ENCODE results near the gene SIMC1. TPM values are rescaled to one million over a fixed set of nuclear protein-coding genes. Genes with fewer than 3 reads are reported as not detected.

SIMC1 gene
- polyA plus RNA-seq, 2 of the 4 experiments (the other 2 are of a cell fraction) = 9.2 to 9.5 TPM

DNA sequence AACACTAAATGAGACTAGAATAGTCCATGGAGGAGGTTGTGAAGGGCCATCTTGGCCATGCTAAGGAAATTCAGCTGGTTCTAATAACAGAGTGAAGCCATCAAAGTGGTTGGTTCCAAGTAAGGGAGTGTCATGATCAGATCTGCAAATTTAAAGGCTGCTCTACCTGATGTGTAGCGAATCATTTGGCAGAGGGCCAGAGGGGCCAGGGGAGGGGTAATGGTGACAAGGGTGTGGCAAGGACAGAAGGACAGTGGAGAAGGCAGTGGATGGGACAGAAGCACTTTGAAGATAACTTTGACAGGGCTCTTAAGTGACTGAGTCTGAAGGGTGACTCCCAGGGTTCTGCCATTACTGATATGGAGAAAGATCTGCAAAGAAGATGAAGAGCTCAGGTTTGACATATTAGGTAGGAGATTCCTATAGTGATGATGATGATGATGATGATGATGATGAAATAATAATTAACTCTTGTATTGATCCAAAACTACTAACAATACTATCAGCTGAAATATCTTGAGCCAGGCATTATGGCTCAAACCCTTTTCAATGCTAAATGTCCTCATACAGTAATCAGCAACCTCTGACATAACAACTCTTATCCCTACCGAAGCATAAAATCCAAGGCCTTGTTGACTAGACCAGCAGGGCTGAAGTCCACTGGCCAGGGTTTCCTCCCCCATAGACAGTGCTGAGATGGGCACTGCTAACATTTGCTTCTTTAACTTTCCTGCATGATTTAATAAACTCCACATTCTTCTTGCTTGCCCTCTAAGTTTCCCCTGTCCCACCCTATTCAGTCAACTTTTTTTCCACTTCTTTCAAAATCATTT is 103.3 kb downstream of the SIMC1 start:
- ChIA-PET POLR2A (no interaction called here), CTCF (no interaction called here)
- no peaks in the 10 kb centered on the region for H3K9me3 ChIP-seq
- no peak overlapping the region for H3K4me2 ChIP-seq
- ATAC-seq (no peak), FAIRE-seq (no peak), DNase-seq (ENCODE audit: low read depth in 1 of 2, low spot score in 1 of 2) (no peak)
- TF ChIP-seq RAD21 (conservative IDR thresholded peaks at IDR 0.05 in 1 of 2, IDR thresholded peaks at IDR 0.05 in 1 of 2) (no peak), ZSCAN20 (CRISPR knock-in tag; IDR thresholded peaks at IDR 0.05) (no peak)
- H3K27ac ChIP-seq = no peak overlapping the region
- WGBS (ENCODE audit: missing lambda C conversion rate) = 92% methylated on average over 2 of the region's 2 CpGs
- H3K4me1 ChIP-seq = no peaks in the 10 kb centered on the region
- H3K4me3 ChIP-seq = no peak overlapping the region

DNA sequence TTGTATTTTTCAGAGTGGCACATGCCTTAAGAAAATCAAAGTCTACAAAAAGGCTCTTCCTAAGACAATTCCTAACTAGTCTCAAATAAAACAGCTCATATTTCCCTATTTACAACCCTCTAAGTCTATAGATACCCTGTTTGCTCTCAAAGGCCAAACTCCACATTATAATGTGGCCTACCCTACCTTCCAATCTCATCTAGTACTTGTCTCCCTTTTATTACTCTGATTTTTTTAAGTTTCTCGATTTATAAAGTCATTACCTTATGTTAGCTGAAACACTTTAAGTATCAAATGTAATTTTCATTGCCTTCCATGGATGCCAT is 103.9 kb downstream of the SIMC1 start:
- DNase-seq (ENCODE audit: low read depth in 1 of 2, low spot score in 1 of 2) (no peak), FAIRE-seq (no peak), ATAC-seq (no peak)
- ChIA-PET POLR2A (no interaction called here), CTCF (no interaction called here)
- 55% methylated on average over 1 of the region's 1 CpG for WGBS (ENCODE audit: missing lambda C conversion rate)
- TF ChIP-seq, protein P1, sequence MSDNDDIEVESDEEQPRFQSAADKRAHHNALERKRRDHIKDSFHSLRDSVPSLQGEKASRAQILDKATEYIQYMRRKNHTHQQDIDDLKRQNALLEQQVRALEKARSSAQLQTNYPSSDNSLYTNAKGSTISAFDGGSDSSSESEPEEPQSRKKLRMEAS (IDR thresholded peaks at IDR 0.05) = no peak
- no peak for TF ChIP-seq NPAS2 (CRISPR knock-in tag; IDR thresholded peaks at IDR 0.05; ENCODE audit: borderline replicate concordance)
- no peak for TF ChIP-seq NFE2L2 (conservative IDR thresholded peaks at IDR 0.05; ENCODE audit: low read length)
- TF ChIP-seq HEYL (CRISPR knock-in tag; IDR thresholded peaks at IDR 0.05) = no peak
- TF ChIP-seq, protein P2, sequence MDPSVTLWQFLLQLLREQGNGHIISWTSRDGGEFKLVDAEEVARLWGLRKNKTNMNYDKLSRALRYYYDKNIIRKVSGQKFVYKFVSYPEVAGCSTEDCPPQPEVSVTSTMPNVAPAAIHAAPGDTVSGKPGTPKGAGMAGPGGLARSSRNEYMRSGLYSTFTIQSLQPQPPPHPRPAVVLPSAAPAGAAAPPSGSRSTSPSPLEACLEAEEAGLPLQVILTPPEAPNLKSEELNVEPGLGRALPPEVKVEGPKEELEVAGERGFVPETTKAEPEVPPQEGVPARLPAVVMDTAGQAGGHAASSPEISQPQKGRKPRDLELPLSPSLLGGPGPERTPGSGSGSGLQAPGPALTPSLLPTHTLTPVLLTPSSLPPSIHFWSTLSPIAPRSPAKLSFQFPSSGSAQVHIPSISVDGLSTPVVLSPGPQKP (IDR thresholded peaks at IDR 0.05; ENCODE audit: low read depth, low read length) = no peak
- TF ChIP-seq RNF2 (IDR thresholded peaks at IDR 0.05; ENCODE audit: borderline replicate concordance, low read depth) = no peak
- TF ChIP-seq CEBPB (IDR thresholded peaks at IDR 0.05) = no peak
- TF ChIP-seq, protein P3, sequence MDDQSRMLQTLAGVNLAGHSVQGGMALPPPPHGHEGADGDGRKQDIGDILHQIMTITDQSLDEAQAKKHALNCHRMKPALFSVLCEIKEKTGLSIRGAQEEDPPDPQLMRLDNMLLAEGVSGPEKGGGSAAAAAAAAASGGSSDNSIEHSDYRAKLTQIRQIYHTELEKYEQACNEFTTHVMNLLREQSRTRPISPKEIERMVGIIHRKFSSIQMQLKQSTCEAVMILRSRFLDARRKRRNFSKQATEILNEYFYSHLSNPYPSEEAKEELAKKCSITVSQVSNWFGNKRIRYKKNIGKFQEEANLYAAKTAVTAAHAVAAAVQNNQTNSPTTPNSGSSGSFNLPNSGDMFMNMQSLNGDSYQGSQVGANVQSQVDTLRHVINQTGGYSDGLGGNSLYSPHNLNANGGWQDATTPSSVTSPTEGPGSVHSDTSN (IDR thresholded peaks at IDR 0.05) = no peak
- TF ChIP-seq EHF (CRISPR knock-in tag; IDR thresholded peaks at IDR 0.05) = no peak
- TF ChIP-seq GATA3 (IDR thresholded peaks at IDR 0.05; ENCODE audit: borderline replicate concordance) = no peak
- TF ChIP-seq MAFK (IDR thresholded peaks at IDR 0.05; ENCODE audit: partially characterized antibody) = no peak
- no peak overlapping the region for H3K4me2 ChIP-seq
- H3K4me1 ChIP-seq = no peaks in the 10 kb centered on the region
- no peak overlapping the region for H3K4me3 ChIP-seq
- no peak overlapping the region for H3K27ac ChIP-seq
- no peaks in the 10 kb centered on the region for H3K9me3 ChIP-seq

DNA sequence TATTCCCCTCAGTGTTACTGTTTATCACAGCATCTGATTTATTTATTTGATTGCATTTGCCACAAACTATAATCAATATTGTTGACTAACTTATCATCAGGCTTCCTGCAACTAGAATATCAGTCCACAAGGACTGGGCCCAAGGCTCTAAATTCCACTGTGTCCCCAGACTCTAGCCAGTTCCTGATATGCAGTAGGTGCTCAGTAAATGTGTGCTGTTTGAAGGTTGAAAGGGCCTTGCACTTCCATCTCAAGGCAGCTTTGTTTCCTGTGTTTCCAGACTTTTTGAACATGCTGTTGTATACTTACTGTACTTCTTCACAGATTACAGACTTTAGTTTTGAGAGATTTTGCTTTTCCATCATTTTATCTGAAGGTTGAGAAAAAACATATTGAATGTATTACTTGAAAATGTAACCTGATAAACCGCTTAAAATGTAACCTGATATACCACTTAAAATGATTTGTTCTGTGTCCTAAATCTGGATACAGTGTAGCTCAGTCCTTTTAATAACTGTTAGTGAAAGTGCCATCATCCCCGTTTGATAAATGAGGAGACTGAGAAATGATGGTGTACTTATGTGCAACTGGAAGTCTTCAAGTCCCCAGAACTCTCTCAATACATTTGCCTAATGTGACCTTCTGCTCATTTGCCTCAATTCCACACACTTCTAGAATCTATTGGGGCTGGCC is 104.7 kb downstream of the SIMC1 start:
- 84% methylated on average over 2 of the region's 2 CpGs for whole genome bisulfite sequencing (ENCODE audit: missing lambda C conversion rate)
- no peak overlapping the region for H3K4me2 ChIP-seq
- H3K27ac ChIP-seq = no peak overlapping the region
- H3K4me1 ChIP-seq = no peaks in the 10 kb centered on the region
- FAIRE-seq (no peak), ATAC-seq (no peak), DNase-seq (ENCODE audit: low read depth in 1 of 2, low spot score in 1 of 2) (no peak)
- no peak overlapping the region for H3K4me3 ChIP-seq
- ChIA-PET POLR2A (no interaction called here), CTCF (no interaction called here)
- no peaks in the 10 kb centered on the region for H3K9me3 ChIP-seq
- TF ChIP-seq CEBPB (IDR thresholded peaks at IDR 0.05) = no peak
- no peak for TF ChIP-seq HOXB13 (CRISPR knock-in tag; IDR thresholded peaks at IDR 0.05; ENCODE audit: low read depth)
- no peak for TF ChIP-seq ZFP36 (IDR thresholded peaks at IDR 0.05; ENCODE audit: borderline replicate concordance, partially characterized antibody)
- TF ChIP-seq, protein P4, sequence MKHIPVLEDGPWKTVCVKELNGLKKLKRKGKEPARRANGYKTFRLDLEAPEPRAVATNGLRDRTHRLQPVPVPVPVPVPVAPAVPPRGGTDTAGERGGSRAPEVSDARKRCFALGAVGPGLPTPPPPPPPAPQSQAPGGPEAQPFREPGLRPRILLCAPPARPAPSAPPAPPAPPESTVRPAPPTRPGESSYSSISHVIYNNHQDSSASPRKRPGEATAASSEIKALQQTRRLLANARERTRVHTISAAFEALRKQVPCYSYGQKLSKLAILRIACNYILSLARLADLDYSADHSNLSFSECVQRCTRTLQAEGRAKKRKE (CRISPR knock-in tag; IDR thresholded peaks at IDR 0.05; ENCODE audit: low read depth) = no peak
- TF ChIP-seq, protein P5, sequence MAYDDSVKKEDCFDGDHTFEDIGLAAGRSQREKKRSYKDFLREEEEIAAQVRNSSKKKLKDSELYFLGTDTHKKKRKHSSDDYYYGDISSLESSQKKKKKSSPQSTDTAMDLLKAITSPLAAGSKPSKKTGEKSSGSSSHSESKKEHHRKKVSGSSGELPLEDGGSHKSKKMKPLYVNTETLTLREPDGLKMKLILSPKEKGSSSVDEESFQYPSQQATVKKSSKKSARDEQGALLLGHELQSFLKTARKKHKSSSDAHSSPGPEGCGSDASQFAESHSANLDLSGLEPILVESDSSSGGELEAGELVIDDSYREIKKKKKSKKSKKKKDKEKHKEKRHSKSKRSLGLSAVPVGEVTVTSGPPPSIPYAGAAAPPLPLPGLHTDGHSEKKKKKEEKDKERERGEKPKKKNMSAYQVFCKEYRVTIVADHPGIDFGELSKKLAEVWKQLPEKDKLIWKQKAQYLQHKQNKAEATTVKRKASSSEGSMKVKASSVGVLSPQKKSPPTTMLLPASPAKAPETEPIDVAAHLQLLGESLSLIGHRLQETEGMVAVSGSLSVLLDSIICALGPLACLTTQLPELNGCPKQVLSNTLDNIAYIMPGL (CRISPR knock-in tag; IDR thresholded peaks at IDR 0.05; ENCODE audit: borderline replicate concordance) = no peak
- TF ChIP-seq, protein P1 (IDR thresholded peaks at IDR 0.05) = no peak
- TF ChIP-seq FOXS1 (CRISPR knock-in tag; IDR thresholded peaks at IDR 0.05) = no peak
- TF ChIP-seq MAZ (IDR thresholded peaks at IDR 0.05; ENCODE audit: borderline replicate concordance, low read depth, low read length) = no peak
- TF ChIP-seq RNF2 (IDR thresholded peaks at IDR 0.05; ENCODE audit: borderline replicate concordance, low read depth) = no peak
- TF ChIP-seq, protein P6, sequence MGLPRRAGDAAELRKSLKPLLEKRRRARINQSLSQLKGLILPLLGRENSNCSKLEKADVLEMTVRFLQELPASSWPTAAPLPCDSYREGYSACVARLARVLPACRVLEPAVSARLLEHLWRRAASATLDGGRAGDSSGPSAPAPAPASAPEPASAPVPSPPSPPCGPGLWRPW (IDR thresholded peaks at IDR 0.05) = no peak
- TF ChIP-seq TP53 (CRISPR knock-in tag; IDR thresholded peaks at IDR 0.05) = no peak
- no peak for TF ChIP-seq JUN (IDR thresholded peaks at IDR 0.05)
- TF ChIP-seq CHD4 (IDR thresholded peaks at IDR 0.05; ENCODE audit: borderline replicate concordance) = no peak
- no peak for TF ChIP-seq KDM5A (IDR thresholded peaks at IDR 0.05)
- no peak for TF ChIP-seq HDAC2 (IDR thresholded peaks at IDR 0.05)
- TF ChIP-seq, protein P2 (IDR thresholded peaks at IDR 0.05; ENCODE audit: low read depth, low read length) = no peak
- no peak for TF ChIP-seq MAFK (IDR thresholded peaks at IDR 0.05; ENCODE audit: partially characterized antibody)
